ENCODE data around the gene ALAD. TPM values are rescaled to one million over a fixed set of nuclear protein-coding genes. Genes with fewer than 3 reads are reported as not detected.
A peak's percentile ranks its signal among the peaks of the same experiment; 100 is the strongest.

Gene ALAD
- total RNA-seq, 4 donors from 2014 or later, result 8.9 to 16.2 (median 12.3) TPM

DNA sequence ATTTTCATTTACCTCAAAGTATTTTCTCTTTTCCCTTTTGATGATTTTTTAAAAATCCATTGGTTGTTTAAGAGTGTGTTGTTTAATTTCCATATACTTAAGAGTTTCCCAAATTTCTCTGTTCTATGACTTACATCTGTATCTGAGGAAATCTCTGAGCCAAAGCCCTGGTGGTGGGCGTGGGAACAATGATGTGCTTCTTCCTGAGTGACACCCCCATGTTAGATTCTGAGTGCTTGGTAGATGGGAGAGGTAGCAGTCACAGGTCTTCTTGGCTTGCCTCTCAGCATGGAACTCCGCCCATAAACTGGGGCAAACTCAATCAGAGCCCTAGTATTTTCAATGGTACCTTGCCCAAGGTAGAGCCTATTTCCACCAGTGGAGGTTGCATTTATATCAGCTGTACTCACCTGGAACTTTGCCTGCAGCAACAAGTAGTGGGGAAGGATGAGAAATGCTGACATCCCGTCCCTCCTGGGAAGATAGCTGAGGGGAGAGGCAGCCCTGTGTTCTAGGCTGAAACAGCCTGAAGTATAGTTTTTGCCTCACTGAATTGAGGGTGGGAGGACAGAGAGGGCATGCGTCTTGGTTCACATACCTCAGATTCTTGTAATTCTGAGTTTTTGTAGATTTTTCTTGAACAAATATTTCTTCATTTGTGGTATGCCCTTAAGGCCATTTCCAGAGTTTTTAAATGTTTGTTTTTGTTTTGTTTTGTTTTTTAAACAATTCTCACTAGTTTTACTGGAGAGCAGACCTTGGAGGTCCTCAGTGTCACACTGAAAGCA lies 35.8 kb upstream of the ALAD start:
- no peaks in the 10 kb centered on the region for H3K9me3 ChIP-seq
- DNase-seq (no peak), ATAC-seq (no peak)
- H3K4me3 ChIP-seq, result no peak overlapping the region
- TF ChIP-seq, protein P1, sequence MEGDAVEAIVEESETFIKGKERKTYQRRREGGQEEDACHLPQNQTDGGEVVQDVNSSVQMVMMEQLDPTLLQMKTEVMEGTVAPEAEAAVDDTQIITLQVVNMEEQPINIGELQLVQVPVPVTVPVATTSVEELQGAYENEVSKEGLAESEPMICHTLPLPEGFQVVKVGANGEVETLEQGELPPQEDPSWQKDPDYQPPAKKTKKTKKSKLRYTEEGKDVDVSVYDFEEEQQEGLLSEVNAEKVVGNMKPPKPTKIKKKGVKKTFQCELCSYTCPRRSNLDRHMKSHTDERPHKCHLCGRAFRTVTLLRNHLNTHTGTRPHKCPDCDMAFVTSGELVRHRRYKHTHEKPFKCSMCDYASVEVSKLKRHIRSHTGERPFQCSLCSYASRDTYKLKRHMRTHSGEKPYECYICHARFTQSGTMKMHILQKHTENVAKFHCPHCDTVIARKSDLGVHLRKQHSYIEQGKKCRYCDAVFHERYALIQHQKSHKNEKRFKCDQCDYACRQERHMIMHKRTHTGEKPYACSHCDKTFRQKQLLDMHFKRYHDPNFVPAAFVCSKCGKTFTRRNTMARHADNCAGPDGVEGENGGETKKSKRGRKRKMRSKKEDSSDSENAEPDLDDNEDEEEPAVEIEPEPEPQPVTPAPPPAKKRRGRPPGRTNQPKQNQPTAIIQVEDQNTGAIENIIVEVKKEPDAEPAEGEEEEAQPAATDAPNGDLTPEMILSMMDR (IDR thresholded peaks at IDR 0.05 in 4 of 5, conservative IDR thresholded peaks at IDR 0.05 in 1 of 5), result no peak
- TF ChIP-seq POLR2A (IDR thresholded peaks at IDR 0.05), result no peak
- H3K27ac ChIP-seq, result no peak overlapping the region
- H3K36me3 ChIP-seq, result no peaks in the 10 kb centered on the region
- H3K4me1 ChIP-seq, result no peaks in the 10 kb centered on the region
- H3K27me3 ChIP-seq, result no peaks in the 10 kb centered on the region
- in situ Hi-C loops (cut with MboI; ENCODE audit: low sequenced_read_pairs in 4 of 4), result no loop called here
- intact Hi-C loops (cut with DNase I; ENCODE audit: low total_unique reads), result no loop called here

DNA sequence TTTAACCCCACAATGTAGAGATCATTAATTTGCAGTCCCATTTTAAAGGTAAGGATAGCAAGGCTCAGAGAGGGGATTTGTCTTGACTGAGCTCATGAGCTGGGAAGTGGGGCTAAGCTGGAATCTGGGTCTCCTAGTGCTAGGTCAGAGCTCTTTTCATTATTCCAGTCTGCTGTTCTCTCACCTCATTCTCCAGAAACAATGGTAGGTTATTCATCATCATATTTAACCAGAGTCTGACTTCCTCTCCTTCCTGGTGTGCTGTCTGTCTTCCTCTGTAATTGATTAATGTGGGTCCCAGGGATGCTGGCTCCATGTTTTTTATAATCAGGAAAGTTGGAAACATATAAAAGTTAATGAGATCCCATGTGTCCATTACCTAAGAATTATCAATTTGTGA lies 30.1 kb upstream of the ALAD start:
- TF ChIP-seq, protein P1 (IDR thresholded peaks at IDR 0.05 in 4 of 5, conservative IDR thresholded peaks at IDR 0.05 in 1 of 5), result no peak
- no peak for TF ChIP-seq POLR2A (IDR thresholded peaks at IDR 0.05)
- intact Hi-C loops (cut with DNase I; ENCODE audit: low total_unique reads), result no loop called here
- Histone ChIP-seq H3K36me3 (no peaks in the 10 kb centered on the region), H3K27ac (no peak overlapping the region), H3K4me3 (no peak overlapping the region), H3K27me3 (no peaks in the 10 kb centered on the region), H3K4me1 (no peaks in the 10 kb centered on the region), H3K9me3 (no peaks in the 10 kb centered on the region)
- ATAC-seq (no peak), DNase-seq (no peak)
- in situ Hi-C loops (cut with MboI; ENCODE audit: low sequenced_read_pairs in 4 of 4), result no loop called here

DNA sequence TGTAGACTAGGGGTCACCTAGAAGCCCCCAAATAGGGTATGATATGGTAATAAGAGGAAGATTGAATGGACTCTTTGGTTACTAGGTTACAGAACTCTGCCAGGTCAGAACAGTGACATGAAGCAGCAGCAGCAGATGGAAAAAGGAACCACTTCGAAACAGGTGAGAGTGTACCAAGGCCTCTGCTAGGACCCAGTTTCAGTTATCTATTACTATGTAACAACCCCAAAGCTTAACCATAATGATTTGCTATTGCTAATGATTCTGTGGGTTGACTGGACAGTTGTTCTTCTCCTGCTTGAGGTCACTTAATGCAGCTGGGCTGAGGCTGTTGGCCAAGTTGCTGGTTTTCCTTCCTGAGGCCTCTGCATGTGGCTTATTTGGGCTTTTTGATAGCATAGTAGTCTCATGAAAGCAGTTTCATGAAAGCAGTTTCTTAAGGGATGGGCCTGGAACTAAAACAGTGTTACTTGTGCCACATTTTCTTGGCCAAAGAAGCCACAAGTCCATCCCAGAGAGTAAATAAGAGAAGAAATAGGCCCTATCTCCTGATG lies 27.1 kb upstream of the ALAD start:
- intact Hi-C loops (cut with DNase I; ENCODE audit: low total_unique reads), result no loop called here
- Histone ChIP-seq H3K9me3 (no peaks in the 10 kb centered on the region), H3K4me3 (no peak overlapping the region), H3K27me3 (peaks cover 0 to 2% (median 0%) of the 10 kb centered on the region in 3 donors), H3K4me1 (no peaks in the 10 kb centered on the region), H3K36me3 (no peaks in the 10 kb centered on the region), H3K27ac (no peak overlapping the region)
- in situ Hi-C loops (cut with MboI; ENCODE audit: low sequenced_read_pairs in 4 of 4), result loop anchor here in 1 of 4 donors (10.0 kb wide), 1 partner anchor 237 kb away; no protein-coding TSS in a partner anchor
- TF ChIP-seq, protein P1 (IDR thresholded peaks at IDR 0.05 in 4 of 5, conservative IDR thresholded peaks at IDR 0.05 in 1 of 5), result no peak
- TF ChIP-seq POLR2A (IDR thresholded peaks at IDR 0.05), result no peak
- DNase-seq (no peak), ATAC-seq (no peak)

DNA sequence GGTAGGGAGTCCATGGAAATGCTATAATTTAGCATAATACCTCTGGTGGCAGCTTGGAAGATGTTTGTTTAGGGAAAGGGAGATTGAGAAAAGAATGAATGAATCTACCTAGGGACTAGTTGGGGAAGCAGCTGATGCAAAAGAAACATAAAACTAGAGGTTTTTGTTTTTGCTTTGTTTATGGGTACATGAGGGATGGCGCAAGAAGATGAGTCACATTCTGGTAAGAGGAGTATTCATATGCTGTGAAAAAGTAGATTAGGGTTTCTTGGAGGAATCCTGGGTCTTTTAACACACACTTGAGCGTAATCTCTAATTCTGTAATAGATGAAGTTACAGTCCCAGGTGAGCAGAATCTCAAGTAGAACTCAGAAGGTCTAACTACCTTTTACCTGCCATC lies 26.5 kb upstream of the ALAD start:
- no peak for TF ChIP-seq POLR2A (IDR thresholded peaks at IDR 0.05)
- TF ChIP-seq, protein P1 (IDR thresholded peaks at IDR 0.05 in 4 of 5, conservative IDR thresholded peaks at IDR 0.05 in 1 of 5), result no peak
- peak in 1 of 2 donors; percentile 24 for ATAC-seq
- Histone ChIP-seq H3K36me3 (no peaks in the 10 kb centered on the region), H3K4me3 (no peak overlapping the region), H3K27ac (no peak overlapping the region), H3K9me3 (no peaks in the 10 kb centered on the region), H3K27me3 (peaks cover 0 to 2% (median 0%) of the 10 kb centered on the region in 3 donors), H3K4me1 (no peaks in the 10 kb centered on the region)
- intact Hi-C loops (cut with DNase I; ENCODE audit: low total_unique reads) (no loop called here), in situ Hi-C loops (cut with MboI; ENCODE audit: low sequenced_read_pairs in 4 of 4) (loop anchor here in 1 of 4 donors (10.0 kb wide), 1 partner anchor 237 kb away; no protein-coding TSS in a partner anchor)
- DNase-seq, result no peak

Measured in gastrocnemius medialis (tissue), 4 donors.